Hepatocyte (in vitro differentiated cells): Measurements from ENCODE around the gene ITGA1. TPM values are rescaled to one million over a fixed set of nuclear protein-coding genes. Genes with fewer than 3 reads are reported as not detected.

Experiments
- DNase-seq: peaks from one replicate; pipeline ENCODE4 v3.0.0-alpha.2; 2016; ENCODE audit warnings: low spot score
- H2AFZ ChIP-seq: fragments of 200-600 bp; sonication (generic); 2 replicates; pipeline ENCODE4 v1.6.0; 2016; ENCODE audit warnings: antibody characterized with exemption, mild to moderate bottlenecking
- H3K27ac ChIP-seq: fragments of 200-600 bp; sonication (generic); 2 replicates; pipeline ENCODE4 v1.5.1; 2016; ENCODE audit warnings: mild to moderate bottlenecking
- H3K27me3 ChIP-seq: fragments of 200-600 bp; sonication (generic); 2 replicates; pipeline ENCODE4 v1.6.1; 2016
- H3K36me3 ChIP-seq: fragments of 200-600 bp; sonication (generic); replicated peaks from 2 replicates; pipeline ENCODE4 v1.5.1; 2016; ENCODE audit warnings: low read depth; ENCODE audit not compliant: insufficient read depth
- H3K4me1 ChIP-seq: fragments of 200-600 bp; sonication (generic); 2 replicates; pipeline ENCODE4 v1.5.1; 2016; ENCODE audit warnings: mild to moderate bottlenecking, moderate library complexity; ENCODE audit not compliant: insufficient read depth
- H3K4me2 ChIP-seq: fragments of 200-600 bp; sonication (generic); 2 replicates; pipeline ENCODE4 v1.6.0; 2016
- H3K4me3 ChIP-seq: fragments of 200-600 bp; sonication (generic); 2 replicates; pipeline ENCODE4 v1.5.1; 2016; ENCODE audit warnings: mild to moderate bottlenecking
- H3K79me2 ChIP-seq: fragments of 200-600 bp; sonication (generic); 2 replicates; pipeline ENCODE4 v1.6.0; 2017; ENCODE audit warnings: mild to moderate bottlenecking
- H3K9me2 ChIP-seq: fragments of 200-600 bp; sonication (generic); replicated peaks from 2 replicates; pipeline ENCODE4 v1.6.0; 2017; ENCODE audit warnings: mild to moderate bottlenecking; ENCODE audit not compliant: insufficient read depth
- H3K9me3 ChIP-seq: fragments of 200-600 bp; sonication (generic); 2 replicates; pipeline ENCODE4 v1.5.1; 2016; ENCODE audit warnings: low read depth, mild to moderate bottlenecking
- H4K20me1 ChIP-seq: fragments of 200-600 bp; sonication (generic); 2 replicates; pipeline ENCODE4 v1.6.0; 2016; ENCODE audit warnings: mild to moderate bottlenecking; ENCODE audit not compliant: insufficient read depth, poor library complexity, severe bottlenecking
- EZH2 ChIP-seq: fragments of 200-600 bp; sonication (generic); IDR thresholded peaks from 2 replicates; pipeline ENCODE4 v1.6.1; 2016; ENCODE audit warnings: antibody characterized with exemption, mild to moderate bottlenecking, borderline replicate concordance
- EZH2phosphoT487 ChIP-seq: fragments of 200-600 bp; sonication (generic); IDR thresholded peaks from one replicate; pipeline ENCODE4 v1.6.1; 2018; ENCODE audit warnings: antibody characterized with exemption, mild to moderate bottlenecking, low read depth, moderate library complexity; ENCODE audit not compliant: unreplicated experiment, severe bottlenecking
- WGBS: methylation state at CpG from one replicate; pipeline ENCODE4 v1.1.6; 2016; ENCODE audit warnings: low lambda C conversion rate; ENCODE audit errors: missing lambda C conversion rate; 5-methylcytosine and 5-hydroxymethylcytosine counted together
- polyA plus RNA-seq: library from polyadenylated mRNA; unstranded; fragments of >200 nt; fragmentation: Nextera tagmentation; extraction: Ambion mirVana; gene quantifications from 2 replicates; pipeline ENCODE4 v1.2.1, GENCODE V29; 2016
- small RNA-seq: library from RNA; depleted of rRNA; stranded (forward); fragments of <200 nt; gene quantifications from one replicate; pipeline ENCODE3, GENCODE V24; 2014
- total RNA-seq: library from RNA; depleted of rRNA; stranded (reverse); fragments of >200 nt; gene quantifications from 2 replicates; pipeline ENCODE4 v1.2.3, GENCODE V29; 2014
- TF ChIP-seq, protein P1 (sequence below): fragments of 200-600 bp; sonication (generic); IDR thresholded peaks from 2 replicates; pipeline ENCODE4 v1.5.1; 2016; ENCODE audit warnings: antibody characterized with exemption, mild to moderate bottlenecking; ENCODE audit not compliant: poor library complexity

The ITGA1 gene
- total and polyA plus RNA-seq, 2 experiments from 2014 or later, result 15.0 to 40.3 TPM

DNA sequence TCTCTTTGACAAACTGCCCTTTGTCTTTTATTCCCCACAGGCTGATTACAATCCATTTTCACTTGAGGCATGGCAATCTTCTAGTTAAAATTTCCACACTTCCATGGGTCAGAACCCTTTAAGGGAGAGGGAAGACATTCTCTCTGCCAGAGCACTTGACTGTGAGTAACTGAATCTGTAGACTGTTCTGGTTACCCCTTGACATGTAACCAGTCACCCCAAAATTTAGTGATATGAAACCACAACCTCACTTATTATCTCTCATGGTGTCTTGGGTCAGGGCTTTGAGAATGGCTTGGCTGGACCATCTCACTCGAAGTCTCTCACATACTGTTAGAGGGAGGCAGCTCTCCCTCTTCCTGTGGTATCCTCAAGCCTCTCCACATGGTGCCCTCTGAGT is 215.4 kb downstream of the ITGA1 start:
- Histone ChIP-seq H4K20me1 (no peaks in the 10 kb centered on the region), H3K79me2 (peaks cover 5% of the 10 kb centered on the region)
- 100% methylated on average over 1 of the region's 1 CpG for WGBS

DNA sequence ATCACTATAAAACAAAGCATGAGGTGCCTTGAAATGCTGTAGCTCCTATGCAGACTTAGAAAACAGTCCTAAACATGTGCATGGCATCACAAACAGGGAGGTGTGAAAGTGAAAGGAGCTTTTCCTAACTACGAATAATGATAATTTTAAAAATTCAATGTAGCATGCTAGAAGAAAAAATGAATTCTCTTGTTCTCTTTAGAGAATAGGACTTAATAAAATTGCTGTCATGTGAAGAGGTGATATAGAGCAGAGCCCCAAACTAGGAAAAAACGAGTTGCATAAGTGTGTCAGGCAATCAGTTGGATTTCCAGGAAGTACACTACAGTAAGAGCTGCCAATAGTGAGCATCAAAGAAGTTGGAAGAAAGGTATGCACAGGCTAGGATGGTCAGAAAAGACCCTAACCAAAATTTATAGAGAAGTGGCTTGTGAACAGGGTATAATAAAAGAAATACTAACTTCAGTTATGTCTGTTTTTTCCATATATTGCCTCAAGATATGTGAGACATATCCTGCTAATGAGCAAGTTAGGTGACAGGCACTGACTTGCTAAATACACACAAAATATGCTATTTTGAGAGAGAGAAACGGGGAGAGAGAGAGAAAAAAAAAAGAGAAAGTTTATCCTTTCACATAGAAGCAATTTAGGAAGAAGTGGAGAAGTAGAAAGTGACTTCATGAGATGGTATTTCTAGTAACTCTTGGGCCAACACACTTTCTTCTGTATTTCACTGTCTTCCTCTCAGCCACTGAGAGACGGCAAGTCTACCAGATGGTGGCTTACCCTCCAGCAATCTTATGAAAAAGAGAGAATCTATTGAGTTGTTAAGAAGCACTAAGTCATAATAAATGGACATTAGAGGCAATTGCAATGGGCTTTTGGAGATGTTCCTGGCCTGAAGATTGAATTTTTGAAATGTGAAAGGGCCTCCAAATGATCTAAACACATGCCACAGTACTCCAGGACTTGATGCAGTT is 219.5 kb downstream of the ITGA1 start:
- Histone ChIP-seq H3K9me2 (no peaks in the 10 kb centered on the region), H2AFZ (no peak overlapping the region), H3K36me3 (no peaks in the 10 kb centered on the region), H3K9me3 (no peaks in the 10 kb centered on the region), H3K4me2 (no peak overlapping the region), H3K79me2 (no peaks in the 10 kb centered on the region), H3K4me1 (no peaks in the 10 kb centered on the region), H3K4me3 (no peak overlapping the region), H3K27ac (no peak overlapping the region), H3K27me3 (no peaks in the 10 kb centered on the region), H4K20me1 (no peaks in the 10 kb centered on the region)
- TF ChIP-seq EZH2 (no peak), EZH2phosphoT487 (no peak)
- TF ChIP-seq, protein P1, sequence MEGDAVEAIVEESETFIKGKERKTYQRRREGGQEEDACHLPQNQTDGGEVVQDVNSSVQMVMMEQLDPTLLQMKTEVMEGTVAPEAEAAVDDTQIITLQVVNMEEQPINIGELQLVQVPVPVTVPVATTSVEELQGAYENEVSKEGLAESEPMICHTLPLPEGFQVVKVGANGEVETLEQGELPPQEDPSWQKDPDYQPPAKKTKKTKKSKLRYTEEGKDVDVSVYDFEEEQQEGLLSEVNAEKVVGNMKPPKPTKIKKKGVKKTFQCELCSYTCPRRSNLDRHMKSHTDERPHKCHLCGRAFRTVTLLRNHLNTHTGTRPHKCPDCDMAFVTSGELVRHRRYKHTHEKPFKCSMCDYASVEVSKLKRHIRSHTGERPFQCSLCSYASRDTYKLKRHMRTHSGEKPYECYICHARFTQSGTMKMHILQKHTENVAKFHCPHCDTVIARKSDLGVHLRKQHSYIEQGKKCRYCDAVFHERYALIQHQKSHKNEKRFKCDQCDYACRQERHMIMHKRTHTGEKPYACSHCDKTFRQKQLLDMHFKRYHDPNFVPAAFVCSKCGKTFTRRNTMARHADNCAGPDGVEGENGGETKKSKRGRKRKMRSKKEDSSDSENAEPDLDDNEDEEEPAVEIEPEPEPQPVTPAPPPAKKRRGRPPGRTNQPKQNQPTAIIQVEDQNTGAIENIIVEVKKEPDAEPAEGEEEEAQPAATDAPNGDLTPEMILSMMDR, result no peak
- WGBS, result 76% methylated on average over 4 of the region's 4 CpGs
- DNase-seq, result no peak

More for the DNA sequence above, 215.4 kb downstream of the ITGA1 start:
- Histone ChIP-seq H3K9me2 (no peaks in the 10 kb centered on the region), H3K9me3 (no peaks in the 10 kb centered on the region), H3K4me1 (no peaks in the 10 kb centered on the region), H3K27me3 (no peaks in the 10 kb centered on the region), H2AFZ (no peak overlapping the region), H3K4me2 (no peak overlapping the region), H3K4me3 (no peak overlapping the region), H3K27ac (no peak overlapping the region), H3K36me3 (no peaks in the 10 kb centered on the region)
- TF ChIP-seq, protein P1, result no peak
- TF ChIP-seq EZH2phosphoT487 (no peak), EZH2 (no peak)
- DNase-seq, result no peak

DNA sequence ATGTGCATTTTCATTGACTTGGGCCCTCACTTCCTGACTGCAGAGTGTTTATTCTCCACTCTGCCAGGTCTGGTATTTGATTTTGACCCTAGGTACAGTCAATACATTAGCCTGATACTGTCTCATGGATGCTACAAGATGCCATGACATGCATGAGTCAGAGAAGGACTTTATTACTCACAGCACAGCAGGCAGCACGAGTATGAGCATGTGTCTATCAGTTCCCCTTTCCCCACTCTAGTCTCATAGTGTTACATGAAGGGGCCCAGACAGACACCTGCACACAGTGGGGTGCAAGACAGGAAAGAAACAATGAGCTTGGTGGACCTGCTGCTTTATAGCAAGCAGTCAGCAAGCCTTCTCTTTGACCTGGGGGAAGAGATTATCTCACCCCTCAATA is 221.0 kb downstream of the ITGA1 start:
- H3K4me1 ChIP-seq, result no peaks in the 10 kb centered on the region
- no peaks in the 10 kb centered on the region for H3K9me3 ChIP-seq
- 65% methylated on average over 1 of the region's 1 CpG for WGBS
- H3K27ac ChIP-seq, result no peak overlapping the region
- no peak overlapping the region for H3K4me3 ChIP-seq
- H3K4me2 ChIP-seq, result no peak overlapping the region
- H3K27me3 ChIP-seq, result no peaks in the 10 kb centered on the region
- DNase-seq, result no peak
- no peaks in the 10 kb centered on the region for H3K36me3 ChIP-seq
- no peak overlapping the region for H2AFZ ChIP-seq
- TF ChIP-seq, protein P1, result no peak
- H3K79me2 ChIP-seq, result no peaks in the 10 kb centered on the region
- H3K9me2 ChIP-seq, result no peaks in the 10 kb centered on the region
- H4K20me1 ChIP-seq, result no peaks in the 10 kb centered on the region

Small RNAs within 50 kb of the gene (small RNA-seq; reads per million reads assigned to genes)
- gene B3GNTL1P1, result not detected

Other genes starting within 250 kb of the ITGA1 start
- 21.9 and 24.3 TPM in 2 replicates for gene PELO, start within 50 bp of the ITGA1 start, total RNA-seq
- gene PELO, start within 50 bp of the ITGA1 start, polyA plus RNA-seq, result 27.0 and 28.2 TPM in 2 replicates
- gene ITGA2, start 201.4 kb downstream of the ITGA1 start, total RNA-seq, result 10.2 and 10.8 TPM in 2 replicates
- gene ITGA2, start 201.4 kb downstream of the ITGA1 start, polyA plus RNA-seq, result 1.5 and 2.5 TPM in 2 replicates